ENCODE data around the gene ABHD15. TPM values are rescaled to one million over a fixed set of nuclear protein-coding genes. Genes with fewer than 3 reads are reported as not detected.

Gene ABHD15
- polyA plus RNA-seq, 1 experiment = 5.8 TPM

GRCh38 chr17:29569245-29569950 is 2.6 kb upstream of the ABHD15 start:
- ChIA-PET CTCF (interaction anchor here (0.8 to 6.3 kb wide), 6 partner anchors 10 to 199 kb away, joined by 3 to 36 read pairs (median 4); no protein-coding TSS in a partner anchor), POLR2A (no interaction called here)
- TF ChIP-seq CTCF (IDR thresholded peaks at IDR 0.05; ENCODE audit: insufficient read depth, low read depth, low read length) = no peak
- no peak for DNase-seq (ENCODE audit: low read depth)
- Histone ChIP-seq H3K27me3 (ENCODE audit: control insufficient read depth, insufficient read depth, low read length) (no peaks in the 10 kb centered on the region), H3K36me3 (ENCODE audit: control insufficient read depth, insufficient read depth, low read length) (peaks cover under 1% of the 10 kb centered on the region), H3K4me3 (ENCODE audit: low read depth, low read length) (peak overlapping the region; percentile 79)

GRCh38 chr17:29568331-29569244 is 1.8 kb upstream of the ABHD15 start, which contains the start of gene TP53I13:
Gene TP53I13 (plus strand): TSS chr17:29568701. CDS start chr17:29568759, 58 bp downstream.
- ChIA-PET POLR2A (no interaction called here), CTCF (interaction anchor here (0.7 to 6.3 kb wide), 12 partner anchors 10 to 199 kb away, joined by 3 to 36 read pairs (median 3); no protein-coding TSS in a partner anchor)
- H3K27me3 ChIP-seq (ENCODE audit: control insufficient read depth, insufficient read depth, low read length) = no peaks in the 10 kb centered on the region
- no peak for DNase-seq (ENCODE audit: low read depth)
- H3K36me3 ChIP-seq (ENCODE audit: control insufficient read depth, insufficient read depth, low read length) = no peaks in the 10 kb centered on the region; the same call in 1 of the 2 replicates
- H3K4me3 ChIP-seq (ENCODE audit: low read depth, low read length) = peak within 1 kb of the TSS; percentile 79
- TF ChIP-seq CTCF (IDR thresholded peaks at IDR 0.05; ENCODE audit: insufficient read depth, low read depth, low read length) = 0 out of 2 replicates have a peak, but pooled peaks have one; percentile 5

- TF ChIP-seq CTCF (IDR thresholded peaks at IDR 0.05; ENCODE audit: insufficient read depth, low read depth, low read length) = peak; percentile 53
- H3K27me3 ChIP-seq (ENCODE audit: control insufficient read depth, insufficient read depth, low read length) = no peaks in the 10 kb centered on the region
- peaks cover under 1% of the 10 kb centered on the region for H3K36me3 ChIP-seq (ENCODE audit: control insufficient read depth, insufficient read depth, low read length)
- CTCF ChIA-PET = interaction anchor here (0.7 to 4.7 kb wide), 8 partner anchors 9 to 198 kb away, joined by 3 to 30 read pairs (median 7); no protein-coding TSS in a partner anchor
- H3K4me3 ChIP-seq (ENCODE audit: low read depth, low read length) = peak overlapping the region; percentile 49
- DNase-seq (ENCODE audit: low read depth) = no peak
- POLR2A ChIA-PET = no interaction called here
These were observed 905 bp upstream of the ABHD15 start for GRCh38 chr17:29567554-29568330.

- no peak for TF ChIP-seq CTCF (IDR thresholded peaks at IDR 0.05; ENCODE audit: insufficient read depth, low read depth, low read length)
- no peak for DNase-seq (ENCODE audit: low read depth)
- ChIA-PET CTCF (interaction anchor here (1.0 to 4.7 kb wide), 5 partner anchors 11 to 197 kb away, joined by 3 to 30 read pairs (median 13); no protein-coding TSS in a partner anchor), POLR2A (no interaction called here)
- no peaks in the 10 kb centered on the region for H3K27me3 ChIP-seq (ENCODE audit: control insufficient read depth, insufficient read depth, low read length)
- H3K4me3 ChIP-seq (ENCODE audit: low read depth, low read length) = peak overlapping the region; percentile 49
- peaks cover 3% of the 10 kb centered on the region for H3K36me3 ChIP-seq (ENCODE audit: control insufficient read depth, insufficient read depth, low read length)
These were observed 392 bp upstream of the ABHD15 start for GRCh38 chr17:29567304-29567553.

All from BJ (cell line).